IPS-15b (cell line): ENCODE measurements around the gene TLR3.

Experiments used
- H3K27me3 ChIP-seq: one replicate; pipeline ENCODE4 v1.6.1; 2013; ENCODE audit warnings: low read length; ENCODE audit not compliant: control insufficient read depth, insufficient read depth
- H3K36me3 ChIP-seq: one replicate; pipeline ENCODE4 v1.6.1; 2013; ENCODE audit warnings: low read length; ENCODE audit not compliant: control insufficient read depth, insufficient read depth
- H3K4me1 ChIP-seq: one replicate; pipeline ENCODE4 v1.6.1; 2013; ENCODE audit warnings: mild to moderate bottlenecking, low read length; ENCODE audit not compliant: control insufficient read depth, insufficient read depth
- H3K4me3 ChIP-seq: one replicate; pipeline ENCODE4 v1.5.1; 2013; ENCODE audit warnings: low read depth, low read length
- H3K9ac ChIP-seq: one replicate; pipeline ENCODE4 v1.6.1; 2013; ENCODE audit warnings: low read depth, mild to moderate bottlenecking, low read length
- H3K9me3 ChIP-seq: one replicate; pipeline ENCODE4 v1.6.1; 2013; ENCODE audit warnings: mild to moderate bottlenecking, low read length; ENCODE audit not compliant: control insufficient read depth, insufficient read depth

The TLR3 gene

GRCh38 chr4:186058253-186058979, 10.5 kb upstream of the TLR3 start:
- peaks cover 2% of the 10 kb centered on the region for H3K36me3 ChIP-seq

GRCh38 chr4:186058980-186059316, 10.0 kb upstream of the TLR3 start:
- H3K9me3 ChIP-seq, result no peaks in the 10 kb centered on the region
- no peak overlapping the region for H3K4me3 ChIP-seq
- no peaks in the 10 kb centered on the region for H3K4me1 ChIP-seq
- H3K36me3 ChIP-seq, result peaks cover 2% of the 10 kb centered on the region
- no peaks in the 10 kb centered on the region for H3K27me3 ChIP-seq
- H3K9ac ChIP-seq, result no peak overlapping the region

More at GRCh38 chr4:186058253-186058979, 10.5 kb upstream of the TLR3 start:
- no peak overlapping the region for H3K4me3 ChIP-seq
- no peaks in the 10 kb centered on the region for H3K27me3 ChIP-seq
- no peaks in the 10 kb centered on the region for H3K9me3 ChIP-seq
- H3K4me1 ChIP-seq, result no peaks in the 10 kb centered on the region
- no peak overlapping the region for H3K9ac ChIP-seq

GRCh38 chr4:186061921-186062320, 7.0 kb upstream of the TLR3 start:
- Histone ChIP-seq H3K27me3 (no peaks in the 10 kb centered on the region), H3K36me3 (no peaks in the 10 kb centered on the region), H3K9me3 (no peaks in the 10 kb centered on the region), H3K4me3 (no peak overlapping the region), H3K9ac (no peak overlapping the region), H3K4me1 (no peaks in the 10 kb centered on the region)

- H3K9me3 ChIP-seq, result no peaks in the 10 kb centered on the region
- H3K36me3 ChIP-seq, result no peaks in the 10 kb centered on the region
- no peak overlapping the region for H3K4me3 ChIP-seq
- H3K4me1 ChIP-seq, result peaks cover 13% of the 10 kb centered on the region
- no peaks in the 10 kb centered on the region for H3K27me3 ChIP-seq
- no peak overlapping the region for H3K9ac ChIP-seq
Measured at GRCh38 chr4:186067757-186068385, 1.1 kb upstream of the TLR3 start.

GRCh38 chr4:186069729-186070128, 773 bp downstream of the TLR3 start:
- Histone ChIP-seq H3K27me3 (no peaks in the 10 kb centered on the region), H3K9ac (no peak overlapping the region), H3K4me1 (peaks cover 13% of the 10 kb centered on the region), H3K4me3 (no peak overlapping the region), H3K9me3 (no peaks in the 10 kb centered on the region), H3K36me3 (no peaks in the 10 kb centered on the region)

GRCh38 chr4:186072516-186072915, 3.6 kb downstream of the TLR3 start:
- Histone ChIP-seq H3K27me3 (no peaks in the 10 kb centered on the region), H3K9ac (no peak overlapping the region), H3K4me1 (peaks cover 13% of the 10 kb centered on the region), H3K9me3 (no peaks in the 10 kb centered on the region), H3K4me3 (no peak overlapping the region), H3K36me3 (no peaks in the 10 kb centered on the region)

GRCh38 chr4:186074189-186074588, 5.2 kb downstream of the TLR3 start:
- Histone ChIP-seq H3K36me3 (no peaks in the 10 kb centered on the region), H3K9me3 (no peaks in the 10 kb centered on the region), H3K4me3 (no peak overlapping the region), H3K4me1 (peaks cover 5% of the 10 kb centered on the region), H3K27me3 (no peaks in the 10 kb centered on the region), H3K9ac (no peak overlapping the region)

- Histone ChIP-seq H3K4me3 (no peak overlapping the region), H3K9me3 (no peaks in the 10 kb centered on the region), H3K27me3 (no peaks in the 10 kb centered on the region), H3K4me1 (peaks cover 11% of the 10 kb centered on the region), H3K36me3 (no peaks in the 10 kb centered on the region), H3K9ac (no peak overlapping the region)
Measured at GRCh38 chr4:186078981-186079638, 10.2 kb downstream of the TLR3 start.

- Histone ChIP-seq H3K36me3 (no peaks in the 10 kb centered on the region), H3K9me3 (no peaks in the 10 kb centered on the region), H3K27me3 (no peaks in the 10 kb centered on the region), H3K9ac (no peak overlapping the region), H3K4me3 (no peak overlapping the region), H3K4me1 (peaks cover 11% of the 10 kb centered on the region)
Measured at GRCh38 chr4:186079694-186080093, 10.7 kb downstream of the TLR3 start.

GRCh38 chr4:186081202-186081807, 12.3 kb downstream of the TLR3 start:
- H3K27me3 ChIP-seq, result no peaks in the 10 kb centered on the region
- peak overlapping the region; percentile 6 for H3K4me3 ChIP-seq
- peak overlapping the region; percentile 9 for H3K9ac ChIP-seq
- H3K4me1 ChIP-seq, result peaks cover 11% of the 10 kb centered on the region
- H3K9me3 ChIP-seq, result no peaks in the 10 kb centered on the region
- H3K36me3 ChIP-seq, result no peaks in the 10 kb centered on the region

GRCh38 chr4:186082221-186082620, 13.3 kb downstream of the TLR3 start:
- Histone ChIP-seq H3K4me3 (no peak overlapping the region), H3K27me3 (no peaks in the 10 kb centered on the region), H3K9ac (no peak overlapping the region), H3K9me3 (no peaks in the 10 kb centered on the region), H3K36me3 (no peaks in the 10 kb centered on the region), H3K4me1 (peaks cover 11% of the 10 kb centered on the region)
